HG03342 (cell line): ENCODE data around the gene PRKAA2.

Experiments used
- ATAC-seq: cut with Tn5 transposase; IDR thresholded peaks from one replicate; pipeline ENCODE4 v1.9.1; 2021; ENCODE audit warnings: mild to moderate bottlenecking, moderate library complexity; ENCODE audit not compliant: unreplicated experiment

Gene PRKAA2

DNA sequence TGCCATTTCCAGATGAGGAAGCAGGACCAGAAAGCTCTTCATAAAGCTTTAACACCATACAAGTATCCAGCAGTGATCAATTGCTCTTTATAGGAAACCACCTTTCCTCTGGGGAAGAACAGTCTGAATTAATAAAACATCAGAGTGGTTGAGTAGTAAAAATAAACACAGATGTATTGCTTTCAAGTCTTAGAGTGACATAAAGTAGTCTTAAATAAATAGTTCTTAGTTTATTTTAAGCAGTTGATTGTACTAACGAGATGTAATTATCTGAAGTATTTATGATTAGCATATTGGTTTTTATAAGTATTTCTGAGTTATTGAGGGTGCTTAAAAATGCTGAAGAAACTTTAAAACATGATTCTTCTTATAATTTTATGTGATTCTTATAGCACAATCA is 67.0 kb downstream of the PRKAA2 start:
- ATAC-seq = no peak

DNA sequence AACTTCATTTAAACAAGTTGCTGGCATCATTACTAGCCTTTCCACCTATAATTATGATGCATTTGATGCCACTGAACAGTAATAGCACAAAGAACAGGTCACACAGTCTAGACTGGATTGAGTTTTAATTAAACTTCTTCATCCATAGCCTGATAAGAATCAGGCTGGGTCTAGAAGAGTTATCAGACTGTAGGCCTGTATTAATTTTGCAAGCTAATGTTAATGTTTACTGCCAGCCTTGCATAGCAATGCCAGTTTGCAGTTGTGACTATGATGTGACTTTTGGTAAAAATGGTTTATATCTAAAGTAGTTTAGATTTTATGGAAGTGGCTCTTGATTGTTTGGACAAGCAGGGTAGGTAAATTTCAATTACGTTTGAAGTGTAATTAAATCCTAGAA is 68.0 kb downstream of the PRKAA2 start:
- no peak for ATAC-seq

DNA sequence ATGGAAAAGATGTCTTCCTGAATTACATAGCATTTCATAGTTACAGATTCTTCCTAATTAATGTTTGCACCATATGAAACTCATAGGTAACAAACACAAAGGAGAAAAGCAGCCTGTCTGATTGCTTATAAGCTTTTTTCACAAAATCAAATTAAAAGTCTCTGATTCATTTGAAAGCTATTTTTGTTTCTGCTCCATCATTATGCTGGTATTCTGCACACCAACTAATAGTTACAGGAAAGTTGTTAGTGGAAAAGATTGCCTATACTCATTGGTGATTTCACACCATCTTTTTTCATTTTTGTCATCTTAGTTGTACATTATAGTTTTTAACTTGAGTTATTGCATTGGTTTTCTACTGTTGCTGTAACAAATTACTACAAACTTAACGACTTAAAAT is 70.0 kb downstream of the PRKAA2 start:
- ATAC-seq = no peak

DNA sequence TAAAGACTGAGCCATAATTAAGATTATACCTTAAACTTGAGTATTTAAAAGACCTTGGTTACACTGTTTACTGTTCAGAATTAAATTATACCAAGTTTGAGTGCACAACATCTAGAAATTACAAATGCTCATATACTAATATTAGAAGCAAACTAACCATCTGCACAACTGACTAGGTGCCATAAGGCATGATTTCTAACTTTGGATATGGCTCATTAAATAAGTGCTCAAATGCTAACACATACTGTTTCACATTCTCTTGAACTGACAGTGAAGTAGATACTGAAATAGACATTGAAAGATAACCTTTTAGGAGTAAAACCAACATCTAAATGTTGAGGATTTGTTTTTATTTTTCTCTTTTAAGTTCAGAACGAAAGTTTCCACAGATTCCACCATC is 74.1 kb downstream of the PRKAA2 start:
- no peak for ATAC-seq

DNA sequence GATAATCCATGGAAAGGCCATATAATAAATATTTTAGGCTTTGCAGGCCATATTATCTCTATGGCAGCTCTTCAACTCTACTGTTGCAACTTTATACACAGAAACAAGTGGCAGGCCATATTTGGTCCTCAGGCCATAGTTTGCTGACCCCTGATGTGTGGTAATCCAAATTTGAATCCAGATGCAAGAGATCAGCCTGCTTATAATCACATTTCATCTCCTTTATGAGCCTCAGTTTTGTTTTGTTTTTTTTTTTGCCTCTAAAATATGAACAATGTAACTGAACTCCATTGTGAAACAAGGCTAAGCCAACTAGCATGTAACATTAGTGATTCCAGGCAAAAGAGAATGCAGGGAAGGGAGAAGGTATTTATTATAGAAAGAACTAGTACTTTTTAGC is 81.6 kb downstream of the PRKAA2 start:
- ATAC-seq = no peak

DNA sequence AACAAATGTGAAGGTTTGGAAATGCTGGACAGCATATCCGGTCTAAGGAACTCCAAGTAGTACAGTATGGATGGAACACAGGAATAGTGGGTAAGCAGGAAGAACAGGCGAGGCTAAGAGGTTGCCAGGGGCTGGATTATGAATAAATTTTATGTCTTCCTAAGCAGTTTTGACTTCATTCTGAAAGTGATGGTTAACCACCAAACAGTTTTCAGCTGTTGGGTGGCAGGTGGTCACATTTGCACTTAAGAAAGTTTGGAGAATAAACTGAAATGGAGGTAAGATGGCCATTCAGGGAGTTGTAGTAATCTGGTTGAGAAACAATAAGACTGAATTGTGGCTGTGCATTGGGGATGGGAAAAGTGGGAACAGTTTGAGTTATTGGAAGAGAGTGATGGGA is 83.8 kb downstream of the PRKAA2 start:
- no peak for ATAC-seq

DNA sequence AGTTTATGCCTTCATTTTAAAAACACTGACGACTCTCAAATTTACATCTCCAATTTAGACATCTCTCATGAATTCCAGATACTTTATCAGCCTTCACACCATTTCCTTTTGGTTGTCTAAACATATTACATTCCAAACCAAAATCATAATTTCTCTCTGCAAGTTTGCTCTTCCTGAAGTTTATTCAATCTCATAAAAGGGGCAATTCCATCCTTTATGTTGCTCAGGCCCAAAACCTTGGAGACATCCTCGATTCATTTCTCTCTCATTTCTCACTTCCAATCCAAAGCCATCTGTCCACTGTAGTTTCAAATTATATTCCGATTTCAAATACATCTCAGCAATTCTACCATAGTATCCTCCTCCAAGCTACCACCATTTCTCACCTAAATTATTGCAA is 100.1 kb downstream of the PRKAA2 start:
- no peak for ATAC-seq

GRCh38 chr1:56754708-56755479 is 109.8 kb downstream of the PRKAA2 start:
- no peak for ATAC-seq

- no peak for ATAC-seq
Observed at GRCh38 chr1:56755911-56756310, 110.8 kb downstream of the PRKAA2 start.

GRCh38 chr1:56758135-56758534 is 113.0 kb downstream of the PRKAA2 start:
- ATAC-seq = no peak

DNA sequence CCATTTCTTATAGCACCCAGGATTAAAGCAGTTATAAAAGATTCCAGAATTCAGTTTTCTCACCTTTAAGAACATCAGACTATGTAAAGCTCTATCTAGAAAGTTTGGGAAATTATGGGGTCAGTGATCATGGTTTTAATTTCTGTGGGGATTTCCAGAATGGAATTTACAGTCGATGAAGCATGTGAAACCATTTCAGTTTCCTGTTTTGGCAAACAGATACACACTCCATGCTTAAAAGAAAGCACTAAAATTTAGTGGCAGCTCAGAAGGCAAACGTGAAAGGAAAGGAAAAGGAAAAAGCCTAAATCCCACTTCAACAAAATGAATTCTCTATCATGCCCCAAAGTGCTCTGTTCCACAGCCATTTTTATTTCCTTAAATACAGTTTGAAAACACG is 113.7 kb downstream of the PRKAA2 start:
- no peak for ATAC-seq
